Aorta (tissue), 5 donors: Measurements from ENCODE around the gene KIAA0319L. TPM values are rescaled to one million over a fixed set of nuclear protein-coding genes. Genes with fewer than 3 reads are reported as not detected.

Experiments used
- ATAC-seq: fragments of 200-7000 bp; cut with Tn5 transposase; one replicate; pipeline ENCODE4 v1.9.1; 2022; ENCODE audit warnings: moderate library complexity; ENCODE audit not compliant: low FRiP score
- DNase-seq, 2 donors: peaks; one replicate each; pipeline ENCODE4 v3.0.0-alpha.2; 2020
- H3K27ac ChIP-seq, 2 donors: one replicate each; pipeline ENCODE4 v1.5.1; 2013; ENCODE audit warnings: low read length in 2 of 2, mild to moderate bottlenecking in 2 of 2, moderate library complexity in 2 of 2, control low read depth in 1 of 2, inconsistent platforms in 1 of 2, low read depth in 1 of 2
- H3K27me3 ChIP-seq, 2 donors: one replicate each; pipeline ENCODE4 v1.6.1; 2013; ENCODE audit warnings: control low read depth in 1 of 2, low read length in 1 of 2, mild to moderate bottlenecking in 1 of 2, moderate library complexity in 1 of 2; ENCODE audit not compliant: insufficient read depth in 2 of 2, control insufficient read depth in 1 of 2
- H3K36me3 ChIP-seq, 2 donors: one replicate each; pipeline ENCODE4 v1.6.1; 2013; ENCODE audit warnings: control low read depth in 1 of 2, low read length in 1 of 2, mild to moderate bottlenecking in 1 of 2; ENCODE audit not compliant: insufficient read depth in 2 of 2, control insufficient read depth in 1 of 2
- H3K4me1 ChIP-seq, 2 donors: one replicate each; pipeline ENCODE4 v1.6.1; 2013; ENCODE audit warnings: low read length in 2 of 2, control low read depth in 1 of 2, mild to moderate bottlenecking in 1 of 2, moderate library complexity in 1 of 2; ENCODE audit not compliant: insufficient read depth in 2 of 2, control insufficient read depth in 1 of 2
- H3K4me3 ChIP-seq, 2 donors: one replicate each; pipeline ENCODE4 v1.5.1; 2013; ENCODE audit warnings: low read length in 2 of 2, control low read depth in 1 of 2, mild to moderate bottlenecking in 1 of 2
- H3K9me3 ChIP-seq: one replicate; pipeline ENCODE4 v1.6.1; 2013; ENCODE audit warnings: mild to moderate bottlenecking, low read length; ENCODE audit not compliant: control insufficient read depth
- WGBS, 2 donors: extraction: QIAGEN DNeasy Blood & Tissue Kit; methylation state at CpG; one replicate each; pipeline ENCODE4 v1.1.7; 2013; 5-methylcytosine and 5-hydroxymethylcytosine counted together
- intact Hi-C, 2 donors: fragments of 100-400 bp; cut with DNase I; formaldehyde crosslinking; loops; one replicate each; pipeline versions ENCODE4 v1.14.2 to v1.15.0; 2022
- polyA plus RNA-seq, 2 donors: library from polyadenylated mRNA; stranded (reverse); fragments of 200-250 nt; gene quantifications; one replicate each; pipeline ENCODE4 v1.2.3, GENCODE V29; 2013
- total RNA-seq, 2 donors: library from RNA; stranded (reverse); fragmentation: NEBNext Ultra II Directional; extraction: Animal tissue kit (Norgen Biotek cat#: 25700); gene quantifications; one replicate each; pipeline ENCODE4 v1.2.1, GENCODE V29; 2021
- donor health status: healthy with polysubstance abuse.
- donor health status: Bipolar disorder and iron deficiency.
- donor health status: DM: no; HTN: no; CAD: no.
- donor health status: DM: no; HTN: no; CAD: no.
- donor health status: DM: yes; HTN: yes; CAD: no.

The KIAA0319L gene
- total and polyA plus RNA-seq, 4 donors = 8.3 to 58.6 (median 37.6) TPM

DNA sequence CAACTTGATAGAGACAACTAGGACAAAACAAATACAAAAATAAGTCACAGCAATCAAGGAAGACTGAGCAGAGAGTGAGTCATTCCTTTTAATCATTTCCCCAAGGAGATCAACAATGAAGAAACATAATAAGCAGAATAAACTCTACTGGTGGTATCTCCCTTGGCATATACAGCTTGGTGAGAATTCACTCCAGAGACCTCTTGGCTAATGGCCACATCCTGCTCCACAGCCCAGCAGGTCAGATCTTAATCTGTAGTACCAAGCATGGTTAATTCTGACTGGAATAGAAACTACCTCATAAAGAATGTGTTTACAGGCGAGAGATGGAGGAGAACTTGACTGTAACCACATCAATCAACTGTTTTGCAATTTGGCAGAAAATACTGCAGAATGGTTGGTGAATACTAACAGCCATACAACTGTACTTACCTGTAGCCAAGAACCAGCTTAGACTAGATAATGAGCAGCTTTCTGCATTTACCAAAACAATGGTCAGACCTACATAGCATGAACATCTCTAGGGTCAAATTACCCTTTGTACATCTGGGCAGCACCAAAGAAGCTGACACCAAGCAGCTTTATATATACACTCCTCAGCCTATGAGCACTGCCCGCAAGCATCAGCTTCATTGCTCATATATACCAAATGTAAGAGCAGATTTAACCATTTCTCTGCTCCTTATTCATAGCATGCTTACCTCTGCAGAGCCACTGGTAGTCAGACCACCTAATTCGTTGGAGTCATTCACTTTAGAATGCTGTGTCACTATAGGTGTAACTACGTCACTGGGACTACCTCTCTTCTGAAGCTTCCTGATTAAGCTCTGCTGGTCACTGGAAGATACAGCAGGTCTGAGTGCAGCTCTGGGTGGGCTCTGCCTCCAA is 51.0 kb downstream of the KIAA0319L start:
- Histone ChIP-seq H3K9me3 (no peaks in the 10 kb centered on the region), H3K4me3 (no peak overlapping the region), H3K27me3 (no peaks in the 10 kb centered on the region), H3K36me3 (peaks cover 0 to 2% of the 10 kb centered on the region in 2 donors), H3K27ac (no peak overlapping the region), H3K4me1 (peaks cover 0 to 8% of the 10 kb centered on the region in 2 donors)
- ATAC-seq = no peak
- no peak for DNase-seq
- WGBS, 2 donors = 68 to 71% methylated on average over 4 of the region's 4 CpGs
- intact Hi-C loops = no loop called here

GRCh38 chr1:35502242-35502641 is 55.0 kb downstream of the KIAA0319L start:
- 95 to 96% methylated on average over 2 of the region's 2 CpGs for WGBS, 2 donors
- no peak for ATAC-seq
- Histone ChIP-seq H3K9me3 (no peaks in the 10 kb centered on the region), H3K27ac (no peak overlapping the region), H3K4me3 (no peak overlapping the region), H3K36me3 (peaks cover 0 to 2% of the 10 kb centered on the region in 2 donors), H3K27me3 (no peaks in the 10 kb centered on the region), H3K4me1 (peaks cover 0 to 8% of the 10 kb centered on the region in 2 donors)
- intact Hi-C loops = no loop called here
- DNase-seq = no peak

GRCh38 chr1:35500439-35500838 is 56.8 kb downstream of the KIAA0319L start:
- no peak overlapping the region for H3K27ac ChIP-seq
- ATAC-seq = no peak
- H3K27me3 ChIP-seq = no peaks in the 10 kb centered on the region
- H3K4me1 ChIP-seq = no peaks in the 10 kb centered on the region
- 64 to 70% methylated on average over 2 of the region's 2 CpGs for WGBS, 2 donors
- H3K36me3 ChIP-seq = no peaks in the 10 kb centered on the region
- no peak for DNase-seq
- no peak overlapping the region for H3K4me3 ChIP-seq
- intact Hi-C loops = no loop called here
- H3K9me3 ChIP-seq = no peaks in the 10 kb centered on the region

DNA sequence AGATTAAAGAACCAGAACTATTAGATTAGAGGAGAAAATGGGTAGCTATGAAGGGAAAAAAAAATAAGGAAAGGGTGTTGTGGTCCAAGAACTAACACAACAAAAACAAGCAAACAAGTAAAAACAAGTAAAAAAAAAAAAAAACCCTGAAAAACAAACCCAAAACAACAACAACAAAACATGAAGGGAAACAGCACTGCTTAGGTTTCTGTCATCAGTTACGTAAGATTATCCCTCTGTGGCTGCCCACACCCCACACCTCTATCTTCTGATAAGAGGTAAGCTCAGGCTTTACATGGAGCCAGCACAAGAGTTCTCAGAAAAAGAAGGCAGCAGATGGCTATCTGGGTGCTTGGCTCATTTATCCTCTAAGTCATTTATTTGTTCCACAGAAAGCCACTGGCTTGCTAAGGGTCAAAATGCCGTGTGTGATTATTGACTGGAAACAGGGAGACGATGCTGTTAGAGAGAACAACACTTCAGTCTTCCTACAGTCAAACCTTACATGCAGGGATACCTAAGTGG is 57.5 kb downstream of the KIAA0319L start:
- intact Hi-C loops = no loop called here
- no peak overlapping the region for H3K4me3 ChIP-seq
- WGBS, 2 donors = 78 to 81% methylated on average over 3 of the region's 3 CpGs
- no peaks in the 10 kb centered on the region for H3K4me1 ChIP-seq
- no peak for DNase-seq
- H3K36me3 ChIP-seq = no peaks in the 10 kb centered on the region
- no peaks in the 10 kb centered on the region for H3K27me3 ChIP-seq
- no peaks in the 10 kb centered on the region for H3K9me3 ChIP-seq
- no peak for ATAC-seq
- H3K27ac ChIP-seq = no peak overlapping the region

DNA sequence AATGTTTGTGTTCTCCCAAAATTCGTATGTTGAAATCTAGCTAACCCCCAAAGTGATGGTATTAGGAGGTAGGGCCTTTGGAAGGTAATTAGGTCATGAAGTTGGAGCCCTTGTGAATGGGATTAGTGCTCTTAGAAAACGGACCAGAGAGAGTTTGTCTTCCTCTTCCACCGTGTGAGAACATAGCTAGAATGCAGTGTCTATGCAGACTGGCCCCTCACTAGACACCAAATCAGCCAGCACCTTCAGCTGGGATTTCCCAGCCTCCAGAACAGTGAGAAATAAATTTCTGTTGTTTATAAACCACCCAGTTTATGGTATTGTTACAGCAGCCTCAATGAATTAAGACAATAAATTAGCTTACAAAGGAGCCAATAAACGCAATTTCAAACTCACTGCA is 58.0 kb downstream of the KIAA0319L start:
- Histone ChIP-seq H3K9me3 (no peaks in the 10 kb centered on the region), H3K27me3 (no peaks in the 10 kb centered on the region), H3K27ac (no peak overlapping the region), H3K4me1 (no peaks in the 10 kb centered on the region), H3K36me3 (no peaks in the 10 kb centered on the region), H3K4me3 (no peak overlapping the region)
- no peak for DNase-seq
- 84 to 88% methylated on average over 4 of the region's 4 CpGs for WGBS, 2 donors
- no peak for ATAC-seq
- intact Hi-C loops = no loop called here

GRCh38 chr1:35497571-35497970 is 59.6 kb downstream of the KIAA0319L start:
- no peak overlapping the region for H3K4me3 ChIP-seq
- H3K9me3 ChIP-seq = no peaks in the 10 kb centered on the region
- intact Hi-C loops = no loop called here
- ATAC-seq = no peak
- H3K4me1 ChIP-seq = no peaks in the 10 kb centered on the region
- H3K36me3 ChIP-seq = peaks cover 0 to 2% of the 10 kb centered on the region in 2 donors
- 86 to 97% methylated on average over 2 of the region's 2 CpGs for WGBS, 2 donors
- H3K27ac ChIP-seq = no peak overlapping the region
- no peaks in the 10 kb centered on the region for H3K27me3 ChIP-seq
- DNase-seq = no peak

- DNase-seq = no peak
- H3K27me3 ChIP-seq = no peaks in the 10 kb centered on the region
- WGBS, 2 donors = 95 to 97% methylated on average over 1 of the region's 1 CpG
These were observed 67.0 kb downstream of the KIAA0319L start for GRCh38 chr1:35490250-35490649.

DNA sequence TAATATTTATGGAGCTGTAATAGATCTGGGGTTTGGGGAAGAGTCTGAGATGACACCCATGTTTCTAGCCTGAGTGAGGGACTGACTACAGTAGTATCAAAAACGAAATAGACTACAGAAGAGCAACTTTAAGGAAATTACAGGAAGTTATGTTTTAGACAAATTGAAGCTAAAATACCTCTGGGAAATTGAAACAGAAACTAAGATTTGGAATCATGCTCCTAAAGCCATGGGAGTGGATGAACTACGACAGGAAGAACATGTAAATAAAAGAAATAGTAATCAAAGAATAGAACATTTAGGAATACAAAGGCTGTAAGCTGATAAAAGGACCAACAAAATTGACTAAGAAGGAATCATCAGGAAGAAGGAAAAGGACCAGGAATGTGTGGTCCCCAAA is 68.9 kb downstream of the KIAA0319L start:
- H3K4me1 ChIP-seq = no peaks in the 10 kb centered on the region
- WGBS, 2 donors = 64 to 66% methylated on average over 2 of the region's 2 CpGs

More at GRCh38 chr1:35490250-35490649, 67.0 kb downstream of the KIAA0319L start:
- Histone ChIP-seq H3K27ac (no peak overlapping the region), H3K9me3 (no peaks in the 10 kb centered on the region), H3K4me1 (no peaks in the 10 kb centered on the region), H3K4me3 (no peak overlapping the region), H3K36me3 (peaks cover 0 to 2% of the 10 kb centered on the region in 2 donors)
- ATAC-seq = no peak
- intact Hi-C loops = no loop called here

More for the DNA sequence above, 68.9 kb downstream of the KIAA0319L start:
- H3K4me3 ChIP-seq = no peak overlapping the region
- no peak overlapping the region for H3K27ac ChIP-seq
- no peaks in the 10 kb centered on the region for H3K9me3 ChIP-seq
- intact Hi-C loops = no loop called here
- ATAC-seq (no peak), DNase-seq (no peak)
- H3K27me3 ChIP-seq = no peaks in the 10 kb centered on the region
- H3K36me3 ChIP-seq = peaks cover 0 to 2% of the 10 kb centered on the region in 2 donors
